ENCODE data around the gene KIF21B.
"Not testable (repeated sequence)": the region's sequence is repeated elsewhere in the genome, so short reads cannot be mapped to it uniquely, and the experiment has no call there.

The KIF21B gene

DNA sequence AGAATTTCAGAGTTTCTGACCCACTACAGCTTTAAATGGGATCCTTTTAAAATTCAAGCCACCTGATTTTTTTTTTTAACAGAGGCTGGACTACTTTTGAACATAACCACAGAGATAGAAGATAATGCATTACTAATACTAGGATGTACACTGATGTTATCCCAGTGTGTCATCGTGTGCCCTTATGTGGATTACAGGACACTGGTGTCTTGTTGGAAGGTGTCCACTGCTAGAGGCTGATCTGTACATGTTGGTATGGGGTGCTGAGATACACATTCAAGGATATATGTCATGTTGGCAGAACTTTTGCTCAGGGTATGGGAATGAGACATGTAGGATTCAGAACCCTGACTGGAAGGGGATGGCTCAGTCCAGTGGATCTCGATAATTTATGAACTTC lies 72.5 kb downstream of the KIF21B start:
- DNase-seq (ENCODE audit: extremely low spot score): no peak
- no peak for TF ChIP-seq SUZ12 (IDR thresholded peaks at IDR 0.05)
- TF ChIP-seq NFRKB (IDR thresholded peaks at IDR 0.05): no peak
- TF ChIP-seq LEF1 (IDR thresholded peaks at IDR 0.05; ENCODE audit: borderline replicate concordance): no peak
- no peak for TF ChIP-seq ARNT (IDR thresholded peaks at IDR 0.05)
- TF ChIP-seq TARDBP (IDR thresholded peaks at IDR 0.05): no peak
- no peak for TF ChIP-seq FOXK2 (IDR thresholded peaks at IDR 0.05)
- TF ChIP-seq SP1 (IDR thresholded peaks at IDR 0.05): no peak
- POLR2A ChIA-PET: no interaction called here
- CTCF ChIA-PET: no interaction called here

DNA sequence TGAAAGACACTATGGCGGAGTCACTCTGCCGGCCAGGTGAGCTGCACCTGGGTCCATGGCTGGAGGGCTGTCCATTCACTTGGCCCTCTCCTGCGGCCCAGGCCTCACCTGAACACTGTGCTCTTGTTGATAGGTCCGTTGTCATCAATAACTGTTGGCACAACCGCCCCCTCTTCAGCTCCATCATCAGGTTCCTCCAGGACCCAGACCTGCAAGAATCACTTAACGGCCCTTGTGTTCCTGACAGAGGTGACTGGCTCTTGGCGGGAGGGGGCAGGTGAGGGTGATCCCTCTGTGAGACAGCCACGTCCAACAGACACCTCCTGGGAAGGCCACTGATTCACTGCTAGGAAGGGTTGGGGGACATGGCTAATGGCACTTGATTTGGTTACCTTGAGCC lies 73.9 kb downstream of the KIF21B start:
- no peak for TF ChIP-seq ZNF384 (IDR thresholded peaks at IDR 0.05)
- no peak for TF ChIP-seq NFRKB (IDR thresholded peaks at IDR 0.05)
- TF ChIP-seq, protein P1, sequence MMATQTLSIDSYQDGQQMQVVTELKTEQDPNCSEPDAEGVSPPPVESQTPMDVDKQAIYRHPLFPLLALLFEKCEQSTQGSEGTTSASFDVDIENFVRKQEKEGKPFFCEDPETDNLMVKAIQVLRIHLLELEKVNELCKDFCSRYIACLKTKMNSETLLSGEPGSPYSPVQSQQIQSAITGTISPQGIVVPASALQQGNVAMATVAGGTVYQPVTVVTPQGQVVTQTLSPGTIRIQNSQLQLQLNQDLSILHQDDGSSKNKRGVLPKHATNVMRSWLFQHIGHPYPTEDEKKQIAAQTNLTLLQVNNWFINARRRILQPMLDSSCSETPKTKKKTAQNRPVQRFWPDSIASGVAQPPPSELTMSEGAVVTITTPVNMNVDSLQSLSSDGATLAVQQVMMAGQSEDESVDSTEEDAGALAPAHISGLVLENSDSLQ (IDR thresholded peaks at IDR 0.05): no peak
- no peak for TF ChIP-seq SP1 (IDR thresholded peaks at IDR 0.05)
- ChIA-PET CTCF (no interaction called here), POLR2A (no interaction called here)
- DNase-seq (ENCODE audit: extremely low spot score): no peak

DNA sequence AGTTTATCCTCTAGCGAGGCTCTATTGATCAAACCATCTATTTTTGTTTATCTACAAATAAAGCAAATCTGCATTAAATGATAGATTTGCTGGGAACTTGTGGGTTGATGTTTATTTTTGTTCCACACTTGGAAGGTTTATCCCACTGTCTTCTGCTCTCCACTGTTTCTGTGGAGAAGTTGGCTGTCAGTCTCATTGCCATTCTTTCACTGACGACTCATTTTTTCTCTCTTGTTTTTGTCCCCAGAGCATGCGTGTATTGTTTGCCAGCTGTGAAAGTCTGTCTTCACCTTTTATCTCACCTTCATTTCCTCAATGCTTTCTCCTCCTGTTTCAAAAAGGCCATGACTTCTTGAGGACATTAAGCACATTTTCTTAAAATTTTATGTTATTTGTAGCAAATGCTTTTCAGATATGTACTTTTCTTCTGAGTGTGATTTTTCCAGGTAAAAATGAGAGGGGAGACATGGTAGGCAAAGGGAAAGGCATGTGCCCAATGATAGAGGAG lies 76.4 kb downstream of the KIF21B start:
- TF ChIP-seq CTBP1 (IDR thresholded peaks at IDR 0.05; ENCODE audit: borderline replicate concordance): no peak
- TF ChIP-seq, protein P1 (IDR thresholded peaks at IDR 0.05): no peak
- no peak for TF ChIP-seq SUZ12 (IDR thresholded peaks at IDR 0.05)
- no peak for TF ChIP-seq ELF4 (IDR thresholded peaks at IDR 0.05)
- TF ChIP-seq HDGF (IDR thresholded peaks at IDR 0.05; ENCODE audit: borderline replicate concordance): no peak
- no peak for TF ChIP-seq NFRKB (IDR thresholded peaks at IDR 0.05)
- no peak for TF ChIP-seq FOXM1 (IDR thresholded peaks at IDR 0.05; ENCODE audit: borderline replicate concordance)
- no peak for TF ChIP-seq TARDBP (IDR thresholded peaks at IDR 0.05)
- TF ChIP-seq FOXA1 (IDR thresholded peaks at IDR 0.05): no peak
- no peak for TF ChIP-seq FOXK2 (IDR thresholded peaks at IDR 0.05)
- TF ChIP-seq BHLHE40 (IDR thresholded peaks at IDR 0.05; ENCODE audit: borderline replicate concordance): no peak
- TF ChIP-seq LEF1 (IDR thresholded peaks at IDR 0.05; ENCODE audit: borderline replicate concordance): no peak
- TF ChIP-seq ZNF384 (IDR thresholded peaks at IDR 0.05): no peak
- TF ChIP-seq SP1 (IDR thresholded peaks at IDR 0.05): no peak
- no peak for TF ChIP-seq L3MBTL2 (conservative IDR thresholded peaks at IDR 0.05)
- no peak for TF ChIP-seq ARNT (IDR thresholded peaks at IDR 0.05)
- ChIA-PET CTCF (no interaction called here), POLR2A (no interaction called here)
- DNase-seq (ENCODE audit: extremely low spot score): no peak

DNA sequence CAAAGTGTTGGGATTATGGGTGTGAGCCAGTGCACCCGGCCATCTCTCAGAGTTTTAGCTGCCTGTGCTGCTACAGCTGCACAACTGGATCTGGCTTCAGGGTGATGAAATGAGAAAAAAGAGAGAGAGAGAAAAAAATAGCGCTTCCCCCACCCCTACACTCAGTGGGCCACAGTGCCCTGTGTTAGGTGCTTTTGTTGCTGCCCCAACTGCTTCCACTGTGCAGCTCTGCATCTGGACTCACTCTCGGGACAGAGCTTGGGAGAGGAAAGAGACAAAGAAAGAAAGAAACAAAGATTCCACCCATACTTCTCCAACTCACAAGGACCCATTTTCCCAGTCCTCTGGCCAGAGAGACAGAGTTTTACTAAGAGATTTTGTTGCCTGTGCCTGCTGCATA lies 78.4 kb downstream of the KIF21B start:
- CTCF ChIA-PET: no interaction called here
- POLR2A ChIA-PET: no interaction called here
- DNase-seq (ENCODE audit: extremely low spot score): no peak
- no peak for TF ChIP-seq ELF4 (IDR thresholded peaks at IDR 0.05)
- no peak for TF ChIP-seq ZNF384 (IDR thresholded peaks at IDR 0.05)
- TF ChIP-seq, protein P1 (IDR thresholded peaks at IDR 0.05): no peak
- no peak for TF ChIP-seq TARDBP (IDR thresholded peaks at IDR 0.05)
- no peak for TF ChIP-seq SP1 (IDR thresholded peaks at IDR 0.05)
- no peak for TF ChIP-seq HDGF (IDR thresholded peaks at IDR 0.05; ENCODE audit: borderline replicate concordance)
- no peak for TF ChIP-seq NFRKB (IDR thresholded peaks at IDR 0.05)
- no peak for TF ChIP-seq FOXM1 (IDR thresholded peaks at IDR 0.05; ENCODE audit: borderline replicate concordance)
- no peak for TF ChIP-seq ARNT (IDR thresholded peaks at IDR 0.05)
- TF ChIP-seq SUZ12 (IDR thresholded peaks at IDR 0.05): no peak
- TF ChIP-seq FOXK2 (IDR thresholded peaks at IDR 0.05): no peak
- no peak for TF ChIP-seq L3MBTL2 (conservative IDR thresholded peaks at IDR 0.05)
- no peak for TF ChIP-seq BHLHE40 (IDR thresholded peaks at IDR 0.05; ENCODE audit: borderline replicate concordance)
- no peak for TF ChIP-seq LEF1 (IDR thresholded peaks at IDR 0.05; ENCODE audit: borderline replicate concordance)
- TF ChIP-seq CTBP1 (IDR thresholded peaks at IDR 0.05; ENCODE audit: borderline replicate concordance): no peak
- no peak for TF ChIP-seq FOXA1 (IDR thresholded peaks at IDR 0.05)

DNA sequence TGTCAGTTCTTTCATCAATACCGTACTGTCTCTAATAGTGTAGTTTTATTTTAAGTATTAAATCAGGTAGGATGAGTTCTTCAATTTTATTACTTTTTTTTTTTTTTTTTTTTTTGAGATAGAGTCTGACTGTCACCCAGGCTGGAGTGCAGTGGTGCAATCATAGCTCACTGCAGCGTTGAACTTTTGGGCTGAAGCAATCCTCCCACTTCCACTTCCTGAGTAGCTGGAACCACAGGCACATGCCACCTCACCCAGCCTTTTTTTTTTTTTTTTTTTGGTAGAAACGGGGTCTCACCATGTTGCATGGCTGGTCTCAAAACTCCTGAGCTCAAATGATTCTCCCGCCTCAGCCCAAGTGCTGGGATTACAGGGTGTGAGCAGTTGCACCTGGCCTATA lies 84.6 kb downstream of the KIF21B start:
- no peak for DNase-seq (ENCODE audit: extremely low spot score)
- POLR2A ChIA-PET: no interaction called here
- CTCF ChIA-PET: interaction anchor here (0.6 to 0.7 kb wide), 2 partner anchors 33 to 321 kb away, joined by 3 to 4 read pairs; no protein-coding TSS in a partner anchor
- TF ChIP-seq FOXA1 (IDR thresholded peaks at IDR 0.05): no peak
- TF ChIP-seq LEF1 (IDR thresholded peaks at IDR 0.05; ENCODE audit: borderline replicate concordance): no peak
- TF ChIP-seq FOXK2 (IDR thresholded peaks at IDR 0.05): no peak
- TF ChIP-seq BHLHE40 (IDR thresholded peaks at IDR 0.05; ENCODE audit: borderline replicate concordance): no peak
- no peak for TF ChIP-seq L3MBTL2 (conservative IDR thresholded peaks at IDR 0.05)
- no peak for TF ChIP-seq ZNF384 (IDR thresholded peaks at IDR 0.05)
- TF ChIP-seq, protein P1 (IDR thresholded peaks at IDR 0.05): no peak
- no peak for TF ChIP-seq CTBP1 (IDR thresholded peaks at IDR 0.05; ENCODE audit: borderline replicate concordance)
- no peak for TF ChIP-seq FOXM1 (IDR thresholded peaks at IDR 0.05; ENCODE audit: borderline replicate concordance)

DNA sequence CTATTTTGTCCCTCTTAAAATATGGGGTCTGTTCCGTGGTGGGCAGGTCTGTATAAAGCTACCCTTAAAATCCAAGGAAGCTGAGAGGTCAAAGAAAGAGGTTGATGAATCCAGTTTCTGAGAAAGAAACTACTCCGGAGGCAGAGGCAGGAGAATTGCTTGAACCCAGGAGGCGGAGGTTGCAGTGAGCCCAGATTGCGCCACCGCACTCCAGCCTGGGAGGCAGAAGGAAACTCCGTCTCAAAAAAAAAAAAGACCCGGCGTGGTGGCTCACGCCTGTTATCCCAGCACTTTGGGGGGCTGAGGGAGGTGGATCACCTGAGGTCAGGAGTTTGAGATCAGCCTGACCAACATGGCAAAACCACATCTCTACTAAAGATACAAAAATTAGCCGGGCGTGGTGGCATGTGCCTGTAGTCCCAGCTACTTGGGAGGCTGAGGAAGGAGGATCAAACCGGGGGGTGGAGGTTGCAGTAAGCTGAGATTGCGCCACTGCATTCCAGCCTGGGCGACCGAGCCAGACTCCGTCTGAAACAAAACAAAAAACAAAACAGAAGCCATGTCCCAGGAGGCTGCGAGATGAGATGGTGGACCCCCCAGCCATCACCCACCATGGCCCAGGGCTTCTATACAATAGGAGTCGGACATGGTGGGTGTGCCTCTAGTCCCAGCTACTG lies 88.1 kb downstream of the KIF21B start:
- CTCF ChIA-PET; DNase-seq (ENCODE audit: extremely low spot score); POLR2A ChIA-PET: not testable (repeated sequence)

Data from HEK293T (cell line).